ENCODE measurements around the gene MOB3A.

Gene MOB3A

GRCh38 chr19:2051773-2052704 lies 44.1 kb downstream of the MOB3A start:
- Histone ChIP-seq H3K36me3 (replicated peaks; ENCODE audit: low read depth, low read length) (peaks cover 37% of the 10 kb centered on the region), H3K79me2 (ENCODE audit: low read length) (peaks cover 44% of the 10 kb centered on the region), H3K4me2 (ENCODE audit: low read length) (peak overlapping the region; percentile 88), H3K4me1 (ENCODE audit: low read length) (peaks cover 79% of the 10 kb centered on the region), H4K20me1 (ENCODE audit: insufficient read depth, low read length) (peaks cover 36% of the 10 kb centered on the region), H3K4me3 (ENCODE audit: low read length) (peak overlapping the region; percentile 74), H2AFZ (ENCODE audit: low read depth, low read length) (no peak overlapping the region; the same call in 1 of the 2 replicates), H3K27ac (ENCODE audit: low read length) (peak overlapping the region; percentile 96), H3K9me3 (ENCODE audit: insufficient read depth, low read length) (no peaks in the 10 kb centered on the region), H3K27me3 (ENCODE audit: low read depth, low read length) (no peaks in the 10 kb centered on the region), H3K9ac (ENCODE audit: low read length) (peak overlapping the region; percentile 77)
- TF ChIP-seq EZH2phosphoT487 (IDR thresholded peaks at IDR 0.05; ENCODE audit: low read depth) (no peak), CTCF (IDR thresholded peaks at IDR 0.05; ENCODE audit: low read depth, low read length) (no peak)

GRCh38 chr19:2050991-2051772 lies 44.9 kb downstream of the MOB3A start, which contains the start of gene MKNK2:
Gene MKNK2, minus strand, starts transcription at chr19:2051244. Its CDS starts 393 bp downstream, at chr19:2050851.
- no peak for TF ChIP-seq EZH2phosphoT487 (IDR thresholded peaks at IDR 0.05; ENCODE audit: low read depth)
- peak; percentile 49 for TF ChIP-seq CTCF (IDR thresholded peaks at IDR 0.05; ENCODE audit: low read depth, low read length)
- H3K4me2 ChIP-seq (ENCODE audit: low read length), result peak within 1 kb of the TSS; percentile 98
- H4K20me1 ChIP-seq (ENCODE audit: insufficient read depth, low read length), result peaks cover 44% of the 10 kb centered on the region
- peak within 1 kb of the TSS; percentile 91 for H3K4me3 ChIP-seq (ENCODE audit: low read length)
- H3K9ac ChIP-seq (ENCODE audit: low read length), result peak within 1 kb of the TSS; percentile 96
- H3K36me3 ChIP-seq (replicated peaks; ENCODE audit: low read depth, low read length), result peaks cover 45% of the 10 kb centered on the region
- H2AFZ ChIP-seq (ENCODE audit: low read depth, low read length), result no peak within 1 kb of the TSS
- peak within 1 kb of the TSS; percentile 96 for H3K27ac ChIP-seq (ENCODE audit: low read length)
- peaks cover 53% of the 10 kb centered on the region for H3K79me2 ChIP-seq (ENCODE audit: low read length)
- H3K4me1 ChIP-seq (ENCODE audit: low read length), result peaks cover 80% of the 10 kb centered on the region
- H3K9me3 ChIP-seq (ENCODE audit: insufficient read depth, low read length), result no peaks in the 10 kb centered on the region
- no peaks in the 10 kb centered on the region for H3K27me3 ChIP-seq (ENCODE audit: low read depth, low read length)

GRCh38 chr19:2050349-2050990 lies 45.7 kb downstream of the MOB3A start:
- H3K9me3 ChIP-seq (ENCODE audit: insufficient read depth, low read length), result no peaks in the 10 kb centered on the region
- TF ChIP-seq CTCF (IDR thresholded peaks at IDR 0.05; ENCODE audit: low read depth, low read length) (no peak), EZH2phosphoT487 (IDR thresholded peaks at IDR 0.05; ENCODE audit: low read depth) (no peak)
- H3K4me2 ChIP-seq (ENCODE audit: low read length), result peak overlapping the region; percentile 98
- peak overlapping the region; percentile 86 for H3K27ac ChIP-seq (ENCODE audit: low read length)
- H2AFZ ChIP-seq (ENCODE audit: low read depth, low read length), result no peak overlapping the region
- peaks cover 52% of the 10 kb centered on the region for H3K36me3 ChIP-seq (replicated peaks; ENCODE audit: low read depth, low read length)
- no peaks in the 10 kb centered on the region for H3K27me3 ChIP-seq (ENCODE audit: low read depth, low read length)
- H4K20me1 ChIP-seq (ENCODE audit: insufficient read depth, low read length), result peaks cover 52% of the 10 kb centered on the region
- peaks cover 80% of the 10 kb centered on the region for H3K4me1 ChIP-seq (ENCODE audit: low read length)
- H3K9ac ChIP-seq (ENCODE audit: low read length), result peak overlapping the region; percentile 96
- peaks cover 60% of the 10 kb centered on the region for H3K79me2 ChIP-seq (ENCODE audit: low read length)
- H3K4me3 ChIP-seq (ENCODE audit: low read length), result peak overlapping the region; percentile 91

All from OCI-LY3 (cell line).